ENCODE data around the gene TIPIN. TPM values are rescaled to one million over a fixed set of nuclear protein-coding genes. Genes with fewer than 3 reads are reported as not detected.
"Not testable (repeated sequence)": the region's sequence is repeated elsewhere in the genome, so short reads cannot be mapped to it uniquely, and the experiment has no call there.

TIPIN gene
- total RNA-seq, 1 experiment from 2014 or later: 12.9 TPM

DNA sequence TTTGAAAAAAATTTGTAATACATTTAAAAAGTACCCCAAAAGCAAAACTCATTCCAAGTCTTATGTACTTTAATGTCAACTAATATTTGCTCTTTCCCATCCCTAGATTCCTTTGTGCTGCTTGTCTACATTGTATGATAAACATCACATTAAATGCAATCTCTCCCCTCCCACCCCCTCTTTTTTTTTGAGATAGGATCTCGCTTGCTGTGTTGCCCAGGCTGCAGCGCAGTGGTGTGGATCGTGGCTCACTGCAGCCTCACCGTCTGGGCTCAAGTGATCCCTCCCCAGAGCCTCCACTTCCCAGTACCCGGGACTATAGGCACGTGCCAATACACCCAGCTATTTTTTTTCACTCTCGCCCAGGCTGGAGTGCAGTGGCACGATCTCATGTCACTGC lies 42.8 kb upstream of the TIPIN start:
- no peaks in the 10 kb centered on the region for H3K4me1 ChIP-seq (replicated peaks; ENCODE audit: insufficient read depth)
- H3K27ac ChIP-seq: no peak overlapping the region
- H3K9me3 ChIP-seq (ENCODE audit: insufficient read depth, low read depth): no peaks in the 10 kb centered on the region
- H3K36me3 ChIP-seq (ENCODE audit: low read depth): no peaks in the 10 kb centered on the region
- POLR2A ChIA-PET (ENCODE audit: unreplicated experiment): no interaction called here
- H3K4me2 ChIP-seq: no peak overlapping the region
- no peak for DNase-seq
- TF ChIP-seq EZH2 (IDR thresholded peaks at IDR 0.05; ENCODE audit: low read depth) (no peak), CTCF (conservative IDR thresholded peaks at IDR 0.05) (no peak)
- H3F3A ChIP-seq (ENCODE audit: insufficient read depth, low read depth): no peaks in the 10 kb centered on the region
- H3K79me2 ChIP-seq (ENCODE audit: low read depth): peaks cover 77% of the 10 kb centered on the region
- intact Hi-C loops (cut with micrococcal nuclease; ENCODE audit: unreplicated experiment): no loop called here
- no peaks in the 10 kb centered on the region for H3K27me3 ChIP-seq (ENCODE audit: insufficient read depth, low read depth)
- CTCF ChIA-PET: no interaction called here
- peaks cover 3% of the 10 kb centered on the region for H4K20me1 ChIP-seq (ENCODE audit: insufficient read depth)
- no peak overlapping the region for H3K4me3 ChIP-seq
- no TSS peak for BruUV-seq (replicated peaks)
- H2AFZ ChIP-seq: no peak overlapping the region
- H3K9me2 ChIP-seq (ENCODE audit: insufficient read depth): no peaks in the 10 kb centered on the region

GRCh38 chr15:66394915-66395314 lies 38.4 kb upstream of the TIPIN start:
- ChIA-PET POLR2A (ENCODE audit: unreplicated experiment) (no interaction called here), CTCF (no interaction called here)
- no peaks in the 10 kb centered on the region for H3K9me3 ChIP-seq (ENCODE audit: insufficient read depth, low read depth)
- no peaks in the 10 kb centered on the region for H4K20me1 ChIP-seq (ENCODE audit: insufficient read depth)
- peaks cover 3% of the 10 kb centered on the region; the same call in 1 of the 2 replicates for H3K36me3 ChIP-seq (ENCODE audit: low read depth)
- H3F3A ChIP-seq (ENCODE audit: insufficient read depth, low read depth): peaks cover 6% of the 10 kb centered on the region; the same call in 1 of the 2 replicates
- peaks cover 80% of the 10 kb centered on the region for H3K79me2 ChIP-seq (ENCODE audit: low read depth)
- no peak for DNase-seq
- no peaks in the 10 kb centered on the region for H3K27me3 ChIP-seq (ENCODE audit: insufficient read depth, low read depth)
- no peak overlapping the region for H2AFZ ChIP-seq
- BruUV-seq (replicated peaks): no TSS peak
- no peak overlapping the region for H3K27ac ChIP-seq
- no peaks in the 10 kb centered on the region for H3K9me2 ChIP-seq (ENCODE audit: insufficient read depth)
- no peak overlapping the region for H3K4me2 ChIP-seq
- H3K4me1 ChIP-seq (replicated peaks; ENCODE audit: insufficient read depth): peaks cover 9% of the 10 kb centered on the region
- no peak overlapping the region for H3K4me3 ChIP-seq
- no peak for TF ChIP-seq EZH2 (IDR thresholded peaks at IDR 0.05; ENCODE audit: low read depth)
- no peak for TF ChIP-seq CTCF (conservative IDR thresholded peaks at IDR 0.05)
- intact Hi-C loops (cut with micrococcal nuclease; ENCODE audit: unreplicated experiment): no loop called here

DNA sequence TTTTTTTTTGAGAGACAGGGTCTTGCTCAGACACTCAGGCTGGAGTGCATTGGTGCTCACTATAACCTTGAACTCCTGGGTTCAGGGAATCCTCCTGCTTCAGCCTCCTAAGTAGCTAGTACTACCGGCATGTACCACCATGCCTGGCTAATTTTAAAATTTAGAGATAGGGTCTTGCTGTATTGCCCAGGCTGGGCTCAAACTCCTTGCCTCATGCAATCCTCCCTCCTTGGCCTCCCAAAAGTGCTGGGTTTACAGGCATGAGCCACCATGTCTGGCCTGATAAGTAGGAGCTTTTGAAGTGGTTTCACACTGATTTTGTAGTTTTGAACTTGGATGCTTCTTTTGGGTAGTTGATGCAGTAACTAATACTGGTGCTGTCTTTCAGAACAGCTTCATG lies 38.0 kb upstream of the TIPIN start:
- Histone ChIP-seq H3K4me1 (replicated peaks; ENCODE audit: insufficient read depth) (peaks cover 13% of the 10 kb centered on the region), H3K9me3 (ENCODE audit: insufficient read depth, low read depth) (no peaks in the 10 kb centered on the region), H4K20me1 (ENCODE audit: insufficient read depth) (no peaks in the 10 kb centered on the region), H3F3A (ENCODE audit: insufficient read depth, low read depth) (peaks cover 10% of the 10 kb centered on the region; the same call in 1 of the 2 replicates), H3K4me3 (no peak overlapping the region), H3K4me2 (no peak overlapping the region), H3K27me3 (ENCODE audit: insufficient read depth, low read depth) (no peaks in the 10 kb centered on the region), H3K9me2 (ENCODE audit: insufficient read depth) (no peaks in the 10 kb centered on the region), H3K36me3 (ENCODE audit: low read depth) (peaks cover 3% of the 10 kb centered on the region; the same call in 1 of the 2 replicates), H3K79me2 (ENCODE audit: low read depth) (peaks cover 84% of the 10 kb centered on the region), H2AFZ (no peak overlapping the region), H3K27ac (no peak overlapping the region)
- TF ChIP-seq CTCF (conservative IDR thresholded peaks at IDR 0.05) (no peak), EZH2 (IDR thresholded peaks at IDR 0.05; ENCODE audit: low read depth) (no peak)
- POLR2A ChIA-PET (ENCODE audit: unreplicated experiment): no interaction called here
- no TSS peak for BruUV-seq (replicated peaks)
- CTCF ChIA-PET: no interaction called here
- no peak for DNase-seq
- intact Hi-C loops (cut with micrococcal nuclease; ENCODE audit: unreplicated experiment): no loop called here

DNA sequence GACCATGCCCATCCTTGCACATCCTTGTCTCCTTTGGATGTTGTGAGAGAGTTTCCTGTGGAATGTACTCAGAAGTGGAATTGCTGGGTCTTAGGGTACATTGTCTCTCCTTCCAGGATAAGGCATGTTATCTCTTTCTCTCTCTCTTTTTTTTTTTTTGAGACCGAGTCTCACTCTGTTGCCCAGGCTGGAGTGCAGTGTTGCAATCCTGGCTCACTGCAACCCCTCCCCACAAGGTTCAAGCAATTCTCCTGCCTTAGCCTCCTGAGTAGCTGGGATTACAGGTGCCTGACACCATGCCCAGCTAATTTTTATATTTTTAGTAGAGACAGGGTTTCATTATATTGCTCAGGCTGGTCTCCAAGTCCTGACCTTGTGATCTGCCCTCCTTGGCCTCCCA lies 36.6 kb upstream of the TIPIN start:
- intact Hi-C loops (cut with micrococcal nuclease; ENCODE audit: unreplicated experiment); H3K27ac ChIP-seq; H3K27me3 ChIP-seq (ENCODE audit: insufficient read depth, low read depth); CTCF ChIA-PET; H3K36me3 ChIP-seq (ENCODE audit: low read depth); H3K9me3 ChIP-seq (ENCODE audit: insufficient read depth, low read depth); POLR2A ChIA-PET (ENCODE audit: unreplicated experiment); BruUV-seq (replicated peaks); H3K9me2 ChIP-seq (ENCODE audit: insufficient read depth); H3K4me3 ChIP-seq; H3F3A ChIP-seq (ENCODE audit: insufficient read depth, low read depth); H2AFZ ChIP-seq; DNase-seq; H3K4me2 ChIP-seq; H4K20me1 ChIP-seq (ENCODE audit: insufficient read depth): not testable (repeated sequence)
- Histone ChIP-seq H3K79me2 (ENCODE audit: low read depth) (peaks cover 92% of the 10 kb centered on the region), H3K4me1 (replicated peaks; ENCODE audit: insufficient read depth) (peaks cover 19% of the 10 kb centered on the region)
